Astrocyte of the hippocampus (primary cell): ENCODE measurements around the gene TSPAN32.

Experiments
- DNase-seq: peaks from one replicate; pipeline ENCODE4 v3.0.0; 2011; ENCODE audit warnings: low read depth, low spot score

TSPAN32 gene

GRCh38 chr11:2266586-2267305 is 35.1 kb upstream of the TSPAN32 start:
- DNase-seq, result no peak

- no peak for DNase-seq
These were observed 34.4 kb upstream of the TSPAN32 start for GRCh38 chr11:2267306-2267850.

GRCh38 chr11:2267851-2268728 is 33.7 kb upstream of the TSPAN32 start:
- DNase-seq, result no peak

- DNase-seq, result peak; percentile 35
These were observed 32.8 kb upstream of the TSPAN32 start for GRCh38 chr11:2268729-2269600.

- peak; percentile 70 for DNase-seq
These were observed 32.1 kb upstream of the TSPAN32 start for GRCh38 chr11:2269601-2270321.

- peak; percentile 13 for DNase-seq
These were observed 31.3 kb upstream of the TSPAN32 start, which contains the start of gene ASCL2 for GRCh38 chr11:2270322-2271076. Gene ASCL2 (minus strand): TSS chr11:2270588. CDS start chr11:2270332, 256 bp downstream.

- DNase-seq, result no peak
These were observed 30.8 kb upstream of the TSPAN32 start for GRCh38 chr11:2271077-2271326.

- DNase-seq, result no peak
These were observed 30.2 kb upstream of the TSPAN32 start for GRCh38 chr11:2271327-2272227.

GRCh38 chr11:2272228-2272945 is 29.4 kb upstream of the TSPAN32 start:
- no peak for DNase-seq

GRCh38 chr11:2272946-2273280 is 28.9 kb upstream of the TSPAN32 start:
- DNase-seq, result no peak

GRCh38 chr11:2273311-2273710 is 28.5 kb upstream of the TSPAN32 start:
- DNase-seq, result no peak

GRCh38 chr11:2273771-2274170 is 28.0 kb upstream of the TSPAN32 start:
- DNase-seq, result no peak

- DNase-seq, result no peak
These were observed 26.2 kb upstream of the TSPAN32 start for GRCh38 chr11:2275334-2276279.

- DNase-seq, result no peak
These were observed 25.4 kb upstream of the TSPAN32 start for GRCh38 chr11:2276280-2277007.

- no peak for DNase-seq
These were observed 24.8 kb upstream of the TSPAN32 start for GRCh38 chr11:2277008-2277346.

GRCh38 chr11:2277933-2278523 is 23.8 kb upstream of the TSPAN32 start:
- DNase-seq, result no peak

GRCh38 chr11:2280208-2280607 is 21.6 kb upstream of the TSPAN32 start:
- DNase-seq, result no peak
